ENCODE measurements around the gene SMOC2.

SMOC2 gene

DNA sequence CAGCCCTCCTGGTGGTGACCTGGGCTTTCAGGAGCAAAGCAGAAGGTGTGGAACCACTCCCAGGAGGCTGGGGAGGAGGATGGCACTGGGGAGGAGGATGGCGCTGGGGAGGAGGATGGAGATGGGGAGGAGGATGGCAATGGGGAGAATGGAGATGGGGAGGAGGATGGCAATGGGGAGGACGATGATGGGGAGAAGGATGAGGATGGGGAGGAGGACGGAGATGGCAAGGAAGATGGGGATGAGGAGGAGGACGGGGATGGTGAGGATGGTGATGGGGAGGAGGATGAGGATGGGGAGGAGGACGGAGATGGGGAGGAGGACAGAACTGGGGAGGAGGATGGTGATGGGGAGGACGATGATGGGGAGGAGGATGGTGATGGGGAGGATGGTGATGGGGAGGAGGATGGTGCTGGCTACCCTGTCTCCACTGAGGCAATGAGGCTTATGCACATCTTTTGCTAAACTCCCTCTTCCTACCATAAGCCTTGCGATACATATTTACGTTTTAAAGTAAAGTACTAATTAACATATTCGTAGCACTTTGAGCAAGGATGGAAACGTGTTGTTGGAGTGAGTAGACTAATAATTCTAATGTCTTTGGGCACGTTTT, 7.4 kb downstream of the SMOC2 start:
- DNase-seq, result no peak

- no peak for DNase-seq
These were observed 9.9 kb downstream of the SMOC2 start for GRCh38 chr6:168450917-168451316.

DNA sequence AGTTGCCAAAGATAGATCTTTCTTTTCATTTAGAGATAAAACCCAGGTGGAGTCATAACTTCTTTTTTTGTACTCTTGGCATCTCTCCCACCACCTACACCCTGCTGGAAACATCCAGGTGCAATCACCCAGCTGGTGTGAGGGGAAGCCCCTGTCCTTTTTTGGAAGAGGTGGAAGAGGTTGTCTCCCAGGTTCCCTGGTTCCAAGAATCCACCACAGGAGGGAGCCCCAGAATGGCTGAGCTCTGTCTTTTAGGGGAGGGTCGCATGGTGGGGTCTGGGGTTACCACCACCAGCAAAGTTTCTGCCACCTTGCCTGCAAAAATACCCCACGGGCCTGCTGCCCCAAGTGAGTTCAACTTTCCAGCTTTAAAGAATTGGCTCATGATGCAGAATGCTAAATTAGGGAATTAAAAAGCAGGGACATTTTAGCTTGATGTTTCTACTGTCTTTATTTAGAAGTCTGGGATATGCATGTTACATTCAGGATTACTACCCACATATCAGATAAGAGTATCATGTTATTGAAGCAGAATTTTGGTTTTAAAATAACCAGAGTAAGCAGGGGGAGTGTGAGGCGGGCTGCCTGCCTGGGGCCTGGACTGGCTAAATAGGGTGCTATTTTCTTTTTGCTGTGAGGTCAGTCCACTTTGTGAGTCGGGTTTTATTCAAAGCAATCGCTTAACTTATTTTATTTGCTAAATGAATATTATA, 11.0 kb downstream of the SMOC2 start:
- DNase-seq, result no peak

GRCh38 chr6:168452685-168453377, 11.8 kb downstream of the SMOC2 start:
- DNase-seq, result no peak

GRCh38 chr6:168455847-168456530, 15.0 kb downstream of the SMOC2 start:
- no peak for DNase-seq

DNA sequence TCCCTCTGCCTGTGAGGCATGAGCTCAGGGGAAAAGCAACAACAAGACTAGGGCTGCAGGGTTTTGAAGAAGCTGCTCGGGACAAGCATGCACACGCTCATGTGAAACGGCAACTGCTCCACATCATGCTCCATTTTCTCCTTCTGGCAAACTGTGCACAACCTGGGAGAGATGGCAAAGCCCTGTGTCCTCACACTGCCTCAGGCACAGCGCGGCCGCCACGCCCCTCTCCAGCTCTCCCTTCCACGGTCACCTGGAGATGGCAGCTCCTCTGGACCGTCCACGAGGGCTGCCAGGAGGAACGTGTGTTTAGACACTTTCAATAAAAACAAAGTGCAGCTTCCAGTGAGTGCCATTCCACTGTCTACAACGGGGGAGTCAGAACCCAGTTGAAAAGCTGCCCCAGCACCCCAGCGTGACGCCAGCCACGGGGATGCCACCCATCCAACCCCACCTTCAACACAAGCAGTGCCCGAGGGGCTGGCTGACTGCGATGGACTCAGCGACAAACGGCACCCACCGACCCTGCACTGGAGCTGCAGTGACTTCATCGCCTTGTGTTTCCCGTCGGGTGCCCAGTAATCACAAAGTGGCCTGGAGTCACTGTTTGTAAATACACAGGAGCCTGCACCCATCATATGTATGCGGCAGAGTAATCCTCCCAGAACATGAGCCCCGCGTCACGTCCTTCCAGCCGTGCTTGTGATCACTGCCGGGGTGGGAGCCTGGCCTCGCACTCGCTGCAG, 16.1 kb downstream of the SMOC2 start:
- DNase-seq, result no peak

DNA sequence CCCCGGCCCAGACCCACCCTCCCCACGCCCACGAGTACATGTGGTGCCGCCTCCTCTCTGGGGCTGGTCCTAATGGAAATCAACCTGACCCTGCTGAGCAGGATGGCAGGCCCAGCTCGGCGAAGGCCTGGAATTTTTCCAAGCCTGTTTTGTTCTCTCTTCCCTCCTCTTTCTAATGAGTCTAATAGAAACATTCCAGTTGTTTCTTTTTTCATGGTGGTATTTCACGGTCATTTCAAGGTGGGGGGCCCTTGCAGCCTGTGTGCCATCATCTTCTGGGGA, 16.6 kb downstream of the SMOC2 start:
- DNase-seq, result no peak

DNA sequence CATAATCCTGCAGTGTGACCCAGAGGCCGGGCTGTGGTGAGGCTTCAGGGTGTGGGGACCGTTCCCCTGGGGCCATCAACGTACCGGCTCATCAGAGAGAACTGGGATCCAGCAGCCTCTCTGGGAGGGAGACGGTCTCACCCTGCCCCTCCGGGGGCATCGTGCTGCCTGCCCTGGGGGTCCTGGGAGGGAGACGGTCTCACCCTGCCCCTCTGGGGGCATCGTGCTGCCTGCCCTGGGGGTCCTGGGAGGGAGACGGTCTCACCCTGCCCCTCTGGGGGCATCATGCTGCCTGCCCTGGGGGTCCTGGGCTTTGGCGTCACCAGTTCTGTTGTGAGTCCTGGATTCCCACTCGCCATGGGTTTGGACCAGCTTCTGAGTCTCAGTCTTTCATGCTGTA, 17.1 kb downstream of the SMOC2 start:
- DNase-seq, result no peak

- DNase-seq, result no peak
These were observed 18.6 kb downstream of the SMOC2 start for GRCh38 chr6:168459572-168459971.

- no peak for DNase-seq
These were observed 21.4 kb downstream of the SMOC2 start for GRCh38 chr6:168462289-168462853.

GRCh38 chr6:168464546-168464945, 23.6 kb downstream of the SMOC2 start:
- DNase-seq, result no peak

- DNase-seq, result no peak
These were observed 27.1 kb downstream of the SMOC2 start for GRCh38 chr6:168468045-168468444.

GRCh38 chr6:168469521-168469920, 28.5 kb downstream of the SMOC2 start:
- no peak for DNase-seq

DNA sequence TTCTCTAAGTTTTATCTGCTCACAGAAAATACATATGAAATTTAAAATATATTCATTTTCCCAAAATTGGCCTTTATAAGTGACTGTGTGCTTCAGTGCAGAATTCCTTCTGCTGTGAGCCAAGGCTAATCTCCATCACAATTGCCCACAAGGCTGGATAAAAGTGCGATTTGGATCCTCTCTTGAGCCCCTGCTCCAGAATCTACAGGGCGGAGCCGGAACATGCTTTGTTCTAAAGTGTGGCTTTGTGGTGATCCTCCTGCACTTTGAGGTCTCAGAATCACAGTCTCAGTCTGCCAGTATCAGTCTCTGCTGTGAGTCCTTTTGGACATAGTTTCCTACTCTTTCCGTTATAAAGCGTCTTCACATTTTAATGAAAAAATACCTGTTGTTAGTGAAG, 28.9 kb downstream of the SMOC2 start:
- DNase-seq, result no peak

- no peak for DNase-seq
These were observed 31.4 kb downstream of the SMOC2 start for GRCh38 chr6:168472363-168472762.

DNA sequence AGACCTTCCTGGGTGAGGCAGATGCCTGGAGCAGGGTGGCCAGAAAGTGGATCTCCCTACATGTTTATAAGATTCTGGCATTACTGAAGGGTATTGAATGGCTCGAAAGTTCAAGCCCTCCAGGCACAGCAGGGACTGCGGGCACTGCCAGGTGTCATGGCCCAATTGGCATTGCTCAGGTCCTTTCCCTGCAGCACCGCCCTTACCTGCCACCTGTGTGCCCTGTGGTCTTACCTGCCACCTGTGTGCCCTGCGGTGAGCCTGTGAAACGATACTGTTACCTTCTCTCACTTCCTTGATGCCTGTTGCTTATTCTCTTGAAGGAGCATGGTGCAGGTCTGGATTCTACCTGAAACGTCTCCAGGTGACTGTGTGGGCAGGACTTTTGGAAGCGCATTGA, 32.2 kb downstream of the SMOC2 start:
- no peak for DNase-seq

GRCh38 chr6:168475188-168476013, 34.4 kb downstream of the SMOC2 start:
- DNase-seq, result no peak

GRCh38 chr6:168479421-168479820, 38.4 kb downstream of the SMOC2 start:
- no peak for DNase-seq

- no peak for DNase-seq
These were observed 39.5 kb downstream of the SMOC2 start for GRCh38 chr6:168480481-168480880.

GRCh38 chr6:168485818-168486217, 44.8 kb downstream of the SMOC2 start:
- no peak for DNase-seq

- DNase-seq, result no peak
These were observed 49.8 kb downstream of the SMOC2 start for GRCh38 chr6:168490757-168491156.

DNA sequence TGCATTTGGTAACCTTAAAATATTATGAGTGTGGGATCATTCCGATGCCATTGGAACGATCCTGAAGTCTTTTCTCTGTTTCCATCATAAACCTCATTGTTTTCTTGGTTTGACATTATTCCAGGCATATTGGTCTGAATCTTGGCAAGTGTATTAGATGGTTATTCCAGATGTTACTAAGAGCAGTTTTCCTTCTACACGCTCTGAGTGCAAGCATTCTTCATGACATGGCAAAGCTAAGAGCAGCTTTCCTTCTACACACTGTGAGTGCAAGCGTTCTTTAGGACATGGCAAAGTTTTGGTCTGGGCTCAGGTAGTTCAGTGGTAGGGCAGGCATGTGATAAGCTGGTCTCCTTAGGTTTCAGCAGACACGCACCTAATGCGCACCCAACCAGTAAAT, 53.0 kb downstream of the SMOC2 start:
- no peak for DNase-seq

Measured in DMS79 treated with DMSO at 0.1 percent for 48 hours (cell line).